ENCODE measurements around the gene ARHGAP26.

The ARHGAP26 gene

GRCh38 chr5:143236682-143237081 lies 466.5 kb downstream of the ARHGAP26 start:
- no peak for TF ChIP-seq CTCF (IDR thresholded peaks at IDR 0.05)

GRCh38 chr5:143237664-143238063 lies 467.5 kb downstream of the ARHGAP26 start:
- Histone ChIP-seq H3K4me3 (no peak overlapping the region), H3K36me3 (no peaks in the 10 kb centered on the region), H3K27ac (no peak overlapping the region), H3K27me3 (no peaks in the 10 kb centered on the region), H3K9me3 (no peaks in the 10 kb centered on the region), H3K4me1 (peaks cover 0 to 21% (median 6%) of the 10 kb centered on the region in 4 donors)
- DNase-seq, result no peak
- TF ChIP-seq CTCF (IDR thresholded peaks at IDR 0.05), result no peak
- intact Hi-C loops (cut with DNase I; ENCODE audit: low total_unique reads), result no loop called here

More at GRCh38 chr5:143236682-143237081, 466.5 kb downstream of the ARHGAP26 start:
- Histone ChIP-seq H3K4me1 (peaks cover 0 to 24% (median 7%) of the 10 kb centered on the region in 4 donors), H3K4me3 (no peak overlapping the region), H3K9me3 (no peaks in the 10 kb centered on the region), H3K27ac (no peak overlapping the region), H3K27me3 (no peaks in the 10 kb centered on the region), H3K36me3 (no peaks in the 10 kb centered on the region)
- DNase-seq, result no peak
- intact Hi-C loops (cut with DNase I; ENCODE audit: low total_unique reads), result no loop called here

GRCh38 chr5:143238620-143239019 lies 468.4 kb downstream of the ARHGAP26 start:
- H3K4me1 ChIP-seq, result peaks cover 0 to 24% (median 12%) of the 10 kb centered on the region in 4 donors
- TF ChIP-seq CTCF (IDR thresholded peaks at IDR 0.05), result no peak
- no peaks in the 10 kb centered on the region for H3K27me3 ChIP-seq
- no peak overlapping the region for H3K4me3 ChIP-seq
- H3K9me3 ChIP-seq, result no peaks in the 10 kb centered on the region
- DNase-seq, result no peak
- H3K36me3 ChIP-seq, result no peaks in the 10 kb centered on the region
- H3K27ac ChIP-seq, result no peak overlapping the region
- intact Hi-C loops (cut with DNase I; ENCODE audit: low total_unique reads), result no loop called here

GRCh38 chr5:143239882-143240518 lies 469.8 kb downstream of the ARHGAP26 start:
- Histone ChIP-seq H3K4me1 (peaks cover 0 to 28% (median 17%) of the 10 kb centered on the region in 4 donors), H3K36me3 (no peaks in the 10 kb centered on the region), H3K9me3 (no peaks in the 10 kb centered on the region), H3K4me3 (no peak overlapping the region), H3K27me3 (no peaks in the 10 kb centered on the region), H3K27ac (no peak overlapping the region)
- intact Hi-C loops (cut with DNase I; ENCODE audit: low total_unique reads), result no loop called here
- no peak for DNase-seq
- TF ChIP-seq CTCF (IDR thresholded peaks at IDR 0.05), result no peak

- Histone ChIP-seq H3K36me3 (no peaks in the 10 kb centered on the region), H3K9me3 (no peaks in the 10 kb centered on the region), H3K27me3 (no peaks in the 10 kb centered on the region), H3K4me3 (no peak overlapping the region), H3K4me1 (peaks cover 0 to 20% (median 18%) of the 10 kb centered on the region in 4 donors), H3K27ac (no peak overlapping the region)
- no peak for TF ChIP-seq CTCF (IDR thresholded peaks at IDR 0.05)
- no peak for DNase-seq
- intact Hi-C loops (cut with DNase I; ENCODE audit: low total_unique reads), result no loop called here
Observed at GRCh38 chr5:143241892-143242291, 471.7 kb downstream of the ARHGAP26 start.
